ENCODE measurements around the gene MATN3. TPM values are rescaled to one million over a fixed set of nuclear protein-coding genes. Genes with fewer than 3 reads are reported as not detected.

The MATN3 gene
- total and polyA plus RNA-seq, 9 of the 15 experiments (the other 6 are each of a cell fraction or from before 2014, with no cell fraction given), result not detected

GRCh38 chr2:20050104-20050645 is 37.7 kb upstream of the MATN3 start (continued):
- TF ChIP-seq RBFOX2 (IDR thresholded peaks at IDR 0.05; ENCODE audit: low read depth, low read length) (peak; percentile 38; the same call in 1 of the 2 replicates), RBM15 (IDR thresholded peaks at IDR 0.05; ENCODE audit: insufficient read depth, low read length) (no peak), ZNF766 (CRISPR knock-in tag; conservative IDR thresholded peaks at IDR 0.05) (0 out of 2 replicates have a peak, but pooled peaks have one; percentile 35), ATF3 (IDR thresholded peaks at IDR 0.05) (peak; percentile 21; the same call in 1 of the 2 replicates), ATF3 (CRISPR knock-in tag; conservative IDR thresholded peaks at IDR 0.05) (no peak), ZBED1 (IDR thresholded peaks at IDR 0.05) (0 out of 2 replicates have a peak, but pooled peaks have one; percentile 32), JUND (IDR thresholded peaks at IDR 0.05; ENCODE audit: borderline replicate concordance, low read depth, low read length) (0 out of 2 replicates have a peak, but pooled peaks have one; percentile 27), JUND (tag; IDR thresholded peaks at IDR 0.05; ENCODE audit: borderline replicate concordance, low read depth, low read length) (no peak; the same call in 2 of the 3 replicates), SMARCA5 (IDR thresholded peaks at IDR 0.05) (no peak), ATF1 (CRISPR knock-in tag; IDR thresholded peaks at IDR 0.05) (no peak), ATF1 (tag; IDR thresholded peaks at IDR 0.05) (peak; percentile 78), KAT7 (CRISPR knock-in tag; IDR thresholded peaks at IDR 0.05; ENCODE audit: borderline replicate concordance) (no peak; the same call in 1 of the 2 replicates), SP1 (CRISPR knock-in tag; IDR thresholded peaks at IDR 0.05) (peak; percentile 34; the same call in 1 of the 2 replicates), SRSF9 (IDR thresholded peaks at IDR 0.05; ENCODE audit: borderline replicate concordance, low read depth, low read length) (no peak), ZNF695 (CRISPR knock-in tag; IDR thresholded peaks at IDR 0.05) (no peak)

All from K562 (cell line).